ENCODE measurements around the gene GNLY.
"Not testable (repeated sequence)": the region's sequence is repeated elsewhere in the genome, so short reads cannot be mapped to it uniquely, and the experiment has no call there.

The GNLY gene

GRCh38 chr2:85694052-85695025 is at the start of gene GNLY:
GNLY (plus strand) TSS chr2:85694358; CDS start chr2:85694419, 61 bp downstream.
- no peak for DNase-seq (ENCODE audit: extremely low read depth in 1 of 2, low read depth in 1 of 2)

- DNase-seq (ENCODE audit: extremely low read depth in 1 of 2, low read depth in 1 of 2): no peak
Measured at GRCh38 chr2:85644909-85645308, 49.2 kb upstream of the GNLY start.

DNA sequence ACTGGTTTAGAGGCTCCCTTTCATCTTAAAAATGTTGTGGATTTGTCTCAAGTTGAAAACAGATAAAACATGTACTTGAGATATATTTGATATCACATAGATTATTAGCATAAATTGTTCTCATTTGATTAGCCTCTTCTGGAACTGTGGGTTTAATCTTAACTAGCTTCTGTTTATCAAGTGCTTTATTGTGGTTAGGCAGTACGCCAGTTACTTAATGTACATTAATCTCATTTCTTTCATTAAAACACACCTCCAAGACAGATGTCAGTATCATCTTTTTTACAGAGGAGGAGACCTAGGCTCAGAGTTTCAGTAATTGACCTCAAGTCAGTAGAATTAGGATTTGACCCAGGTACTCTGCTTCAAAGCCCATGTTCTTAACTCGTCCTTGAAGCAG is 48.0 kb upstream of the GNLY start:
- no peak for DNase-seq (ENCODE audit: extremely low read depth in 1 of 2, low read depth in 1 of 2)

DNA sequence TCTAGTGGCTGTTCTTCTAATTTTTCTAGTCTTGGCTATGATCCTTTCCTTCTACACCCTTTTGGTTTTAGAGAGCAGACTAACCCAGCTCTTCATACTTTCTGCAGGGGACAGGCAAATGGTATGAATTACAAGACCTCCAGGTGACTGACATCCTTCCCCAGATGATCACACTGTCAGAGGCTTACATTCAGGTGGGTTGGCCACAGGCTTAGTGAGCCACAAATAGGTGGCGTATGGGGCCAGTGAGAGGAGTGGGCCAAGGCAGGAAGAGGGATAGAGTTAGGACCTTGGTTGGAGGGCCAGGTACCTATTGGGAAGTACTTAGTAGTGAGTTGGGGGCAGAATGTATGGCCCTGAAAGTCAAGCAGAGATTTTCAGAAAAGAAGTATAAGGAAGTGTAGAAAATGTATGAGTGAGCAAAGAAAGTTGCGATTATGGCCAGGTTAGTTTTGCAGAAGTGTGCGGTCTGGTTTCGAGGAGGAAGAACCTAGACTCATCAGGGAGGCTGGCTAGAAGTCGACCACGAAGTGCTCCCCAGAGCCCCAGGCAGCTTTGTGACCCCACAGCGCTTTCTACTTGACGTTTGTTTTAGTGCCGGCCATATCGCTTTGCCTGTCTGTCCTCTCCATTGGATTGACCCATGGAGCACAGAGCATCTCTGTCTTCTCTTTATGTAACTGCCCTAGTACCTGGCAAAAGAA is 46.2 kb upstream of the GNLY start:
- no peak for DNase-seq (ENCODE audit: extremely low read depth in 1 of 2, low read depth in 1 of 2)

DNA sequence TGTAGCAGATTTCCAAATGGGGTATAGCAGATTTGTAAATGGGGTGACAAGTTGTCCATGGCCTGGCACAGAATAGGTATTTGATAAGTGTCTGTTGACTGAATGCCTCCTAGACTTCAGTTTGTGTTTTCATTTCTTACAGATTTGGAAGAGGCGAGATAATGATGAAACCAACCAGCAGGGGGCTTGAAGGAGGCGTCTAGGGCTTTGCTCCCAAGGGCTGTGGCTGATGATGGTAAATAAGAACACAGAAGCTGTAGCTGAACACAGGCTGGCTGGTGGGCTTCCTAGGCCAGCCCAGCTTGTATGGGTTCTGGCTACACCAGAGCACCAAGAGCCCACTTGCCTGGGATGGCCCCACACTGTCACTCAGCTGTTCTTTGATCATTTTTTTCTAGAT is 45.5 kb upstream of the GNLY start:
- DNase-seq (ENCODE audit: extremely low read depth in 1 of 2, low read depth in 1 of 2): no peak

GRCh38 chr2:85649201-85650190 is 44.7 kb upstream of the GNLY start:
- DNase-seq (ENCODE audit: extremely low read depth in 1 of 2, low read depth in 1 of 2): no peak

GRCh38 chr2:85650456-85650855 is 43.7 kb upstream of the GNLY start:
- no peak for DNase-seq (ENCODE audit: extremely low read depth in 1 of 2, low read depth in 1 of 2)

GRCh38 chr2:85651097-85651496 is 43.1 kb upstream of the GNLY start:
- DNase-seq (ENCODE audit: extremely low read depth in 1 of 2, low read depth in 1 of 2): no peak

GRCh38 chr2:85652056-85652455 is 42.1 kb upstream of the GNLY start:
- DNase-seq (ENCODE audit: extremely low read depth in 1 of 2, low read depth in 1 of 2): no peak

DNA sequence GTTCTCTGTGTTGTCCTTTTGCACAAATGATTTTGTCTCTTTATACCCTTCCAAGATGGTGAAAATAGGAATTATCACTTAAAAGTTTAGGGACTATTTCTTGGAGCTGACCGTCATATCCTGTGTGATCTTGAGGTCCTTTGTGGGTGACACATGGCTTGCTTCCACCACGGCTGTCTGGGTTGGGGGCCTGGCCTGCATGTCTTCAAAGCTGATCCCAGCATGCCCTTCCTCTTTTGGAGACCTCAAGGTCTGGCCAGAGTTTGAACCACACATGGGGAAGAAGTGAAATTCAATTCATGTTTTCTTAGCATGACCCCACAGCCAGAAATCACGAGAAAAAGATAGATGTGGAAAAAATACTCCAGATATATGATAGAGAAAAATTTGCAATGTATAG is 40.2 kb upstream of the GNLY start:
- DNase-seq (ENCODE audit: extremely low read depth in 1 of 2, low read depth in 1 of 2): no peak

- DNase-seq (ENCODE audit: extremely low read depth in 1 of 2, low read depth in 1 of 2): no peak
Measured at GRCh38 chr2:85655961-85656417, 38.2 kb upstream of the GNLY start.

DNA sequence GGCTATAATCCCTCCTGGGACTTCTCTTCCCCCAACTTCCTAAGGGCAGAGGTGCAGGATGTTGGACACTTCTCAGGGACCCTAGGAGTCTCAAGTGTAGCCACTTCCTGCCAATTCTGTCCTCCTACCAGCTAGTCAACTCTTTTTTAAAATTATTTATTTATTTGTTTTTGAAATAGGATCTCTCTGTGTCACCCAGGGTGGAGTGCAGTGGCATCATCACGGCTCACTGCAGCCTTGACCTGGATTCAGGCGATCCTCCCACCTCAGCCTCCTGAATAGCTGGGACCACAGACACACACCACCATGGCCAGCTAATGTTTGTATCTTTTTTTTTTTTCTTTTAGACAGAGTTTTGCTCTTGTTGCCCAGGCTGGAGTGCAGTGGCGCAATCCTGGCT is 37.7 kb upstream of the GNLY start:
- no peak for DNase-seq (ENCODE audit: extremely low read depth in 1 of 2, low read depth in 1 of 2)

DNA sequence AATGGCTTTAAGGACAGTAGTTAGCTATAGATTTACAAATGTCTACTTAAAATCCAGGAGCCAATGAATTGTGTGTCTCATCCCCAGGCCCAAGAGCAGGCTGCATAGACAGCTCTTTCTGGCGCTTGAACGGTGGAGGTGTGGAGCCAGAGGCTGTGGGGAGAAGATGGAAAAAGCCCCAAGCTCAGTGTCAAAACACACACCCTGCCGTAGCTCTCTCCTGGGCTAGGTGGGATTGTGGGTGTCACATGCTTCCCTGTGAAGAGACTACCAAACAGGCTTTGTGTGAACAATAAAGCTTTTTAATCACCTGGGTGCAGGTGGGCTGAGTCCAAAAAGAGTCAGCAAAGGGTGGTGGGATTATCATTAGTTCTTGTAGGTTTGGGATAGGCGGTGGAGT is 36.8 kb upstream of the GNLY start:
- DNase-seq (ENCODE audit: extremely low read depth in 1 of 2, low read depth in 1 of 2): not testable (repeated sequence)

- DNase-seq (ENCODE audit: extremely low read depth in 1 of 2, low read depth in 1 of 2): no peak
Measured at GRCh38 chr2:85659324-85659981, 34.7 kb upstream of the GNLY start.

DNA sequence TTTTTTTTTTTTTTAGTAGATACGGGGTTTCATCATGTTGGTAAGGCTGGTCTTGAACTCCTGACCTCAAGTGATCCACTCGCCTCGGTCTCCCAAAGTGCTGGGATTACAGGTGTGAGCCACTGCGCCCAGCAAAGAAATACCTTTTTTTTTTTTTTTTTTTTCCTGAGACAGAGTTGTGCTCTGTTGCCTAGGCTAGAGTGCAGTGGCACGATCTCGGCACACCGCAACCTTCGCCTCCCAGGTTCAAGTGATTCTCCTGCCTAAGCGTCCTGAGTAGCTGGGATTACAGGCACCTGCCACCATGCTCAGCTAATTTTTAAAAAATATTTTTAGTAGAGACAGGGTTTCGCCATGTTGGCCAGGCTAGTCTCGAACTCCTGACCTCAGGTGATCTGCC is 33.9 kb upstream of the GNLY start:
- DNase-seq (ENCODE audit: extremely low read depth in 1 of 2, low read depth in 1 of 2): not testable (repeated sequence)

DNA sequence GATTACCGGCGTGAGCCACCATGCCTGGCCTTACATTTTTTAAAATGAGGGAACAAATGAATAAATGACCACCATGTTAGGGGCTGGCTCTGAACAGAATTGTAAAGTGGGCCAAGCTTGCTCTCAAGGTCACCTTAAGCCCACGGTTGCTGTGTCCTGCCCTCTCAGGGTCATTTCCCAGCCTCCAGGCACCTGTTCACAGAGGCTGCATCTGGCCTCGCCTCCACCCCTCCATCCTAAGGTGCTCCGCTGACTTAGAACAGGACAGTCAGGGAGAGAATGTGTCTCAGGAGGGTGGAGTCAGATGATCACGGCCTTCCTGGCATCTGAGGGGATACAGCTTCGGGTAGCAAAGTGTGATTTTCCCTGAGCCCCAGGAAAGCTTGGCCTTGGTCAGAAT is 33.4 kb upstream of the GNLY start:
- DNase-seq (ENCODE audit: extremely low read depth in 1 of 2, low read depth in 1 of 2): no peak

DNA sequence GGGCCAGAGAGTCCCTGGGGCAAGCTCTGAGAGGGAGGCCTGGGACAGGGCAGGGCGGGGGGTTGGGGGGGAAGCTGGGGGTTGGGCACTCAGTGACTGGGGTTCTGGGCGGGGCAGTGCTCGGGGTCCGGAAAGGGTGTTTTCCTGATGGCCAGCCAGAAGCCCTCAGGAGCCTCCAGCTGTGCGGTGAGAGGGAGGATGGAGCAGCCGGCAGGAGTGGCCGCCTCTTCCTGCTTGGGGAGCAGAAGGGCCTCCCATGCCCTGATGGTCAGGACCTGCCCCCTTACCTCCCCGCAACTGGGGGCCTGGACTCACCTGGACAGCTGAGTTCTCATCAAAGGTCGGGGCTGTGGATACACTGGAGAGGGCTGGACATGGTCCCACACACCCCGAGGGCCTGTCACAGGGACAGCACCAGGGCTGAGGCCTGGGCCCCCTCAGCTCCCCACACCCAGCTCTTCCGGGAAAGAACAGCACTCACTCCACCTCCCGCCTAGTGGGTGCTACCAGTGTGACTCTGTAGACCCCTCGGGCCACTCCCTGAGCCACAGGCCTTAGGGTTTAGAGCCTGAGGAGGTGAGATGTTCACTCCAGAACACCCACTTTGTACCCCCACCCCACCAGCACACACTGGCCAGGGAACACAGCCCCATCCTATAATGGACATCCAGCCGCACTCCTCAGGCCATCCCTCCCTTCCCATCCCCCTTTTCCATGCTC is 32.9 kb upstream of the GNLY start:
- DNase-seq (ENCODE audit: extremely low read depth in 1 of 2, low read depth in 1 of 2): no peak

DNA sequence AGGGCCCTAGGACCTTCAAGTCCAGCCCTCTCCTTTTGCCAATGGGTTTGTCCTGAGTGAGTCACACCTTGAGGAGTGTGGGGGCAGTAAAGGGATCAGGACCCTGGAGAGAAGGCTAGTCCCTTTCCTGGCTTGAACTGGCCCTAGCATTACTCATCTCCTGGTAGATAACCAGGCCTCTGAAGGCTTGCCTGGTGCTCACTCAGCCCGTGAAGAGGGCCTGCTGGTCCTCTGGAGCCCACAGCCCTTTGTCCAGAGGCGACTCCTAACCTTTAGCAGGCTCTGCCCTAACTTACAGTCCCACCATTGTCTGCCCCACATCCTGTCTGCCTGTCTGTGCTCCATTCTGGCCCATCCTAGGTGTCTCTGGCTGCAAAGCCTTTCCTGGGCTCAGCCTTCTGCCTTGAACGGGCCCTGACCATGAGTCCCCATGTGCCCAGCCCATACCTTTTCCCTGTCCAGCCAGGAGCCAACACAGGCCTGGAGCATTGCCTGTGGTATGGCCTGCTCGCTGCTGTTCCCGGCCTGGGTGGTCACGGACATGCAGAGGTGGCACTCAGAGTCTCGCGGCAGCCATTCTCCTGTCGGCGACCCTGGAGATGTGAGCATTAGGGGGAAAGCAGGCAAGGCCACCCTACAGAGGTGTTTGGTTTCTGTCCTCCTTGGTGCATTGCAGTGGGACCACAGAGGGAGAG is 31.1 kb upstream of the GNLY start:
- no peak for DNase-seq (ENCODE audit: extremely low read depth in 1 of 2, low read depth in 1 of 2)

Measured in activated CD8-positive, alpha-beta memory T cell treated with anti-CD3 and anti-CD28 coated beads for 1 hour (primary cell).